ENCODE results near the gene HOATZ. TPM values are rescaled to one million over a fixed set of nuclear protein-coding genes. Genes with fewer than 3 reads are reported as not detected.

The HOATZ gene
- total and polyA plus RNA-seq, 2 donors (not counting 1 experiment from before 2014, with no cell fraction given): not detected

GRCh38 chr11:111523343-111523742 is 8.8 kb downstream of the HOATZ start:
- Histone ChIP-seq H2AFZ (ENCODE audit: low read length) (no peak overlapping the region), H3K9ac (ENCODE audit: insufficient read depth, low read length) (no peak overlapping the region), H3K36me3 (ENCODE audit: control insufficient read depth, insufficient read depth, low read length) (no peaks in the 10 kb centered on the region), H3K9me3 (ENCODE audit: control insufficient read depth, insufficient read depth, low read depth, low read length) (no peaks in the 10 kb centered on the region), H3K4me2 (ENCODE audit: extremely low read depth, insufficient read depth, low read length) (no peak overlapping the region), H4K20me1 (ENCODE audit: control insufficient read depth, extremely low read depth, insufficient read depth, low read length) (no peaks in the 10 kb centered on the region), H3K27ac (ENCODE audit: insufficient read depth, low read length) (no peak overlapping the region), H3K27me3 (ENCODE audit: control insufficient read depth, insufficient read depth, low read length) (no peaks in the 10 kb centered on the region), H3K4me1 (ENCODE audit: control insufficient read depth, extremely low read depth, insufficient read depth, low read length) (peaks cover 2% of the 10 kb centered on the region), H3K4me3 (replicated peaks in 1 of 4; ENCODE audit: control extremely low read depth in 1 of 4, insufficient read depth in 1 of 4, low read depth in 3 of 4, low read length in 4 of 4) (no peak overlapping the region), H3K79me2 (ENCODE audit: control insufficient read depth, insufficient read depth, low read length) (no peaks in the 10 kb centered on the region)
- no peak for TF ChIP-seq CTCF (conservative IDR thresholded peaks at IDR 0.05 in 1 of 2, IDR thresholded peaks at IDR 0.05 in 1 of 2; ENCODE audit: low read depth in 1 of 2, low read length in 2 of 2)
- TF ChIP-seq EZH2 (IDR thresholded peaks at IDR 0.05; ENCODE audit: low read length, missing control alignments): no peak
- no peak for DNase-seq (ENCODE audit: low read depth in 2 of 2)

GRCh38 chr11:111524056-111524455 is 9.5 kb downstream of the HOATZ start:
- Histone ChIP-seq H3K4me1 (ENCODE audit: control insufficient read depth, extremely low read depth, insufficient read depth, low read length) (peaks cover 6% of the 10 kb centered on the region), H3K36me3 (ENCODE audit: control insufficient read depth, insufficient read depth, low read length) (no peaks in the 10 kb centered on the region), H3K27ac (ENCODE audit: insufficient read depth, low read length) (no peak overlapping the region), H3K9ac (ENCODE audit: insufficient read depth, low read length) (no peak overlapping the region), H3K9me3 (ENCODE audit: control insufficient read depth, insufficient read depth, low read depth, low read length) (no peaks in the 10 kb centered on the region), H4K20me1 (ENCODE audit: control insufficient read depth, extremely low read depth, insufficient read depth, low read length) (no peaks in the 10 kb centered on the region), H2AFZ (ENCODE audit: low read length) (no peak overlapping the region), H3K27me3 (ENCODE audit: control insufficient read depth, insufficient read depth, low read length) (no peaks in the 10 kb centered on the region), H3K79me2 (ENCODE audit: control insufficient read depth, insufficient read depth, low read length) (no peaks in the 10 kb centered on the region), H3K4me2 (ENCODE audit: extremely low read depth, insufficient read depth, low read length) (no peak overlapping the region), H3K4me3 (replicated peaks in 1 of 4; ENCODE audit: control extremely low read depth in 1 of 4, insufficient read depth in 1 of 4, low read depth in 3 of 4, low read length in 4 of 4) (no peak overlapping the region)
- TF ChIP-seq CTCF (conservative IDR thresholded peaks at IDR 0.05 in 1 of 2, IDR thresholded peaks at IDR 0.05 in 1 of 2; ENCODE audit: low read depth in 1 of 2, low read length in 2 of 2) (no peak), EZH2 (IDR thresholded peaks at IDR 0.05; ENCODE audit: low read length, missing control alignments) (no peak)
- DNase-seq (ENCODE audit: low read depth in 2 of 2): no peak

- DNase-seq (ENCODE audit: low read depth in 2 of 2): no peak
- no peak overlapping the region for H2AFZ ChIP-seq (ENCODE audit: low read length)
- H4K20me1 ChIP-seq (ENCODE audit: control insufficient read depth, extremely low read depth, insufficient read depth, low read length): no peaks in the 10 kb centered on the region
- H3K4me3 ChIP-seq (replicated peaks in 1 of 4; ENCODE audit: control extremely low read depth in 1 of 4, insufficient read depth in 1 of 4, low read depth in 3 of 4, low read length in 4 of 4): no peak overlapping the region
- H3K79me2 ChIP-seq (ENCODE audit: control insufficient read depth, insufficient read depth, low read length): no peaks in the 10 kb centered on the region
- no peak overlapping the region for H3K9ac ChIP-seq (ENCODE audit: insufficient read depth, low read length)
- no peaks in the 10 kb centered on the region for H3K36me3 ChIP-seq (ENCODE audit: control insufficient read depth, insufficient read depth, low read length)
- H3K27ac ChIP-seq (ENCODE audit: insufficient read depth, low read length): no peak overlapping the region
- TF ChIP-seq CTCF (conservative IDR thresholded peaks at IDR 0.05 in 1 of 2, IDR thresholded peaks at IDR 0.05 in 1 of 2; ENCODE audit: low read depth in 1 of 2, low read length in 2 of 2): no peak
- no peak for TF ChIP-seq EZH2 (IDR thresholded peaks at IDR 0.05; ENCODE audit: low read length, missing control alignments)
- no peaks in the 10 kb centered on the region for H3K9me3 ChIP-seq (ENCODE audit: control insufficient read depth, insufficient read depth, low read depth, low read length)
- no peaks in the 10 kb centered on the region for H3K27me3 ChIP-seq (ENCODE audit: control insufficient read depth, insufficient read depth, low read length)
- H3K4me1 ChIP-seq (ENCODE audit: control insufficient read depth, extremely low read depth, insufficient read depth, low read length): peaks cover 6% of the 10 kb centered on the region
- no peak overlapping the region for H3K4me2 ChIP-seq (ENCODE audit: extremely low read depth, insufficient read depth, low read length)
These were observed 10.9 kb downstream of the HOATZ start for GRCh38 chr11:111525456-111525855.

Measured in fibroblast of lung (primary cell).